ENCODE data around the gene TAF7L. TPM values are rescaled to one million over a fixed set of nuclear protein-coding genes. Genes with fewer than 3 reads are reported as not detected.

The TAF7L gene
- total RNA-seq, 1 experiment from 2014 or later: not detected

- Histone ChIP-seq H4K8ac (replicated peaks; ENCODE audit: insufficient read length, low read depth, low read length) (no peak overlapping the region), H3K79me2 (ENCODE audit: insufficient read depth, low read length) (no peaks in the 10 kb centered on the region), H3K14ac (ENCODE audit: insufficient read depth, low read length) (no peak overlapping the region), H3K4ac (ENCODE audit: low read depth, low read length) (no peak overlapping the region), H3K27me3 (ENCODE audit: insufficient read depth, low read length) (no peaks in the 10 kb centered on the region), H3K27ac (ENCODE audit: insufficient read length, low read depth, low read length) (no peak overlapping the region), H4K91ac (ENCODE audit: insufficient read length, low read depth, low read length) (no peak overlapping the region), H3K79me1 (ENCODE audit: insufficient read depth, low read depth, low read length, poor library complexity, severe bottlenecking) (no peaks in the 10 kb centered on the region), H2BK5ac (ENCODE audit: insufficient read length, low read length) (no peak overlapping the region), H3K9me3 (ENCODE audit: control insufficient read depth, low read depth, low read length) (peaks cover 55% of the 10 kb centered on the region), H3K4me2 (ENCODE audit: insufficient read depth, insufficient read length, low read length) (no peak overlapping the region), H4K5ac (ENCODE audit: insufficient read length, low read depth, low read length) (no peak overlapping the region), H4K20me1 (ENCODE audit: control insufficient read depth, insufficient read depth, insufficient read length) (no peaks in the 10 kb centered on the region), H3T11ph (ENCODE audit: low read length) (no peak overlapping the region), H3K23me2 (ENCODE audit: insufficient read length, low read depth, low read length, poor library complexity, severe bottlenecking) (no peaks in the 10 kb centered on the region), H2AFZ (ENCODE audit: low read length) (no peak overlapping the region), H2BK12ac (ENCODE audit: insufficient read length, low read depth, low read length) (no peak overlapping the region), H3K4me1 (ENCODE audit: insufficient read depth, low read length) (no peaks in the 10 kb centered on the region), H3K18ac (ENCODE audit: insufficient read length, low read depth, low read length) (no peak overlapping the region), H3K56ac (ENCODE audit: insufficient read length, low read depth, low read length) (no peak overlapping the region), H3K9ac (ENCODE audit: extremely low read depth, insufficient read length, low read length) (no peak overlapping the region), H2BK15ac (ENCODE audit: low read depth, low read length) (no peak overlapping the region), H2BK120ac (ENCODE audit: low read depth, low read length, poor library complexity, severe bottlenecking) (no peak overlapping the region), H3K23ac (ENCODE audit: insufficient read length, low read depth, low read length) (no peak overlapping the region), H2BK20ac (ENCODE audit: low read depth, low read length, poor library complexity, severe bottlenecking) (no peak overlapping the region), H2AK5ac (ENCODE audit: insufficient read length, low read length) (no peak overlapping the region)
- peaks cover 0 to 3% (median 2%) of the 10 kb centered on the region in 3 experiments; a peak in 3 of 7 replicates for H3K36me3 Mint-ChIP-seq (ENCODE audit: insufficient read depth in 1 of 3, low read depth in 3 of 3)
- TF ChIP-seq CTCF (conservative IDR thresholded peaks at IDR 0.05): no peak
- H3K4me1 Mint-ChIP-seq: no peaks in the 10 kb centered on the region
- H3K27me3 Mint-ChIP-seq (ENCODE audit: low read depth): peaks cover 3% of the 10 kb centered on the region; the same call in 1 of the 2 replicates
- WGBS (ENCODE audit: extremely low coverage, insufficient read length, low lambda C conversion rate): no CpG with 5 or more reads among the region's 2 CpGs
- no peak for DNase-seq
- H3K27ac Mint-ChIP-seq: no peak overlapping the region
- H3K9me3 Mint-ChIP-seq: peaks cover 72 to 74% of the 10 kb centered on the region in 2 experiments
- no peak overlapping the region for H3K4me3 Mint-ChIP-seq
Measured at GRCh38 chrX:101252634-101253033, 38.5 kb downstream of the TAF7L start.
